WI38 (cell line): Measurements from ENCODE around the gene BDKRB1.
A peak's percentile ranks its signal among the peaks of the same experiment; 100 is the strongest.

Experiments
- H3K4me3 ChIP-seq: 2 replicates; pipeline ENCODE4 v1.5.1; 2011; ENCODE audit warnings: low read depth, mild to moderate bottlenecking, control low read depth, low read length
- TF ChIP-seq, protein P1 (sequence below): IDR thresholded peaks from 2 replicates; pipeline ENCODE4 v1.5.1; 2012; ENCODE audit warnings: low read depth, mild to moderate bottlenecking, control low read depth, low read length

Gene BDKRB1

DNA sequence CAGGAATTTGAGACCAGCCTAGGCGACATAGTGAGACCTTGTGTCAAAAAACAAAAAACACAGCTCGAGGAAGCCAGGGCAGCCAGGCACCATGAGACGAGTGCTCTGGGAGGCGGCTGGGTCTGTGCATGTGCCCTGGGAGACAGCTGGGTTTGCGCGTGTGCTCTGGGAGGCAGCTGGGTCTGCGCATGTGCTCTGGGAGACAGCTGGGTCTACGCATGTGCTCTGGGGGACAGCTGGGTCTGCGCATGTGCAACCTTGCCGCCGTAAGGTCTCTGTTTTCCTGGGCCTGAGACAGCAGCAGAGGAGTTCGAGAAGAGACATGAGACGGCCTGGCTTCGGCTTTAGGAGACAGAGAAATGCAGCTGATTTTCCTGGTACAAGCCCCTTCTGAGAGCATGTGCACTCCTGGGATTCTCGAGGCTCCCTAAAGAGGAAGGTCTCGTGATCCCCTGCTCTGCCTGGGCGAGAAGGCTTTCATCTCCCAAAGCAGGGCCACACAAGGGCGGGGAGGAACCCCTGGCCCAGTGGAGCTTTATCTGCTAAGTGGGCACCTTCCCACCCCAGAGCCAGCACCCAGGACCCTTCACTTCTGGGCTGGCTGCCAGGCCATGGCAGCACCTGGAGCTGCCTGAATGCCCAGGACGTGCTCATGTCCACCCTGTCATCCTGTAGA lies 3.5 kb upstream of the BDKRB1 start:
- TF ChIP-seq, protein P1, sequence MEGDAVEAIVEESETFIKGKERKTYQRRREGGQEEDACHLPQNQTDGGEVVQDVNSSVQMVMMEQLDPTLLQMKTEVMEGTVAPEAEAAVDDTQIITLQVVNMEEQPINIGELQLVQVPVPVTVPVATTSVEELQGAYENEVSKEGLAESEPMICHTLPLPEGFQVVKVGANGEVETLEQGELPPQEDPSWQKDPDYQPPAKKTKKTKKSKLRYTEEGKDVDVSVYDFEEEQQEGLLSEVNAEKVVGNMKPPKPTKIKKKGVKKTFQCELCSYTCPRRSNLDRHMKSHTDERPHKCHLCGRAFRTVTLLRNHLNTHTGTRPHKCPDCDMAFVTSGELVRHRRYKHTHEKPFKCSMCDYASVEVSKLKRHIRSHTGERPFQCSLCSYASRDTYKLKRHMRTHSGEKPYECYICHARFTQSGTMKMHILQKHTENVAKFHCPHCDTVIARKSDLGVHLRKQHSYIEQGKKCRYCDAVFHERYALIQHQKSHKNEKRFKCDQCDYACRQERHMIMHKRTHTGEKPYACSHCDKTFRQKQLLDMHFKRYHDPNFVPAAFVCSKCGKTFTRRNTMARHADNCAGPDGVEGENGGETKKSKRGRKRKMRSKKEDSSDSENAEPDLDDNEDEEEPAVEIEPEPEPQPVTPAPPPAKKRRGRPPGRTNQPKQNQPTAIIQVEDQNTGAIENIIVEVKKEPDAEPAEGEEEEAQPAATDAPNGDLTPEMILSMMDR: no peak
- H3K4me3 ChIP-seq: no peak overlapping the region

DNA sequence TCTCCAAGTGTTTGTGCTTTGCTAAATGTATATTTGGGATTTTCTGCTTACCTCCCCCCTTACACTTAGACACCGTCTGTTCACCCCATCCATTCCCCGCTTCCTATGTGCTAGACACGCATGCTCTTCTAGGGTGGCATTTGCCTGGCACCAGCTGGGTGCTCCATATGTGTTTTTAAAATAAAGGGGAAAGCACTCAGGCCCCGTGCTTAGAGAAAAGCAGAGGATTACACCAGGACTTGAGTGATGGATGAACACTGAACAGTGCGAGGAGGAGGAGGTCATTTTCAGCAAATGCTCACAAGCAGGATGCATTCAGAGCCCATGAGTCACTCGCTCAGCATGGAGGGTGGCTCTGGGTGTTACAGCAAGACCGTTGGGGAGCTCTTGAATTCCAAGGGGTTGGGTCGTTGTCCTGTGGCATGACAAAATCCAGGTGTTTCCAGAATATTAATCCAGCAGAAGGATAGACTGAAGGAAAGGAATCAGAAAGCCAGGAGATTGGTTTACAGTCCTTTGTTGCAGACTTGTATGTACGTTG lies 2.9 kb upstream of the BDKRB1 start:
- TF ChIP-seq, protein P1: no peak
- no peak overlapping the region for H3K4me3 ChIP-seq

DNA sequence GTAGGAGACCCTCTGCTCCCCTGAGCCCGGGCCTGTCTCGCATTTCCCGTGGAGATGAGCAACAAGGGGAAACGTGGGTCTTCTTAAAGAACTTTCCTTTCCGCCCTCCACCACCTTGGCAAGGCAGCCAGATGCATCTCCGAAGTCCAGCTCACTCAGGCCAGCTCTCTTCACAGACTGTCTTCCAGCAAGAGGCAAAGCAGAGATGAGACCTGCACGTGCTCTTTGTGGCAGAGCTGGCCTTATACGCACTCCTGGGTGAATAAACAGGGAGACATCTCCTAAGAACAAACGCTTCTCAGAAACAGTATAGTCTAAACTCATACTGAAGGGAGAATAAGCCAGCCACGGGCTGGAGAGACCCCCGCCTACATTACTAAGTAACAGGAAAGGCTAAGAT lies 1.3 kb upstream of the BDKRB1 start:
- no peak overlapping the region for H3K4me3 ChIP-seq
- TF ChIP-seq, protein P1: no peak

DNA sequence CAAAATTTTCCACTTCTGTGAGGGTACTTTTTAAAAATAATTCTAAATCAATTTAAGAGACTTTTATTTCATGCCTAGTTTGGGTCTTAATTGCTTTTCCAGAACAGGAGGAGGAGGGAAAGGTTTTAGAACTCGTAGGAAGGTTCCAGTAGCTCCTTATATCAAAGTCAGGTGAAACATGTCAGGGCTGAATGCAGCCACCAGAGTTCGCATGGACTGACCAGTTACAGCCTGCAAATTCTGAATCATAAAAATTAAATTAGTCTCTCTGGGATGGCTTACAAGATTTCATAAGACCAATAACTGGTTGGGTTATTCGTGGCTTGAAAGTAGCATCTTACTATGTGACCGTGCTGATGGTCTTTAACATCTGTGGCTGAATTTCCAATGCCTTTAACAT lies 397 bp downstream of the BDKRB1 start:
- TF ChIP-seq, protein P1: no peak
- H3K4me3 ChIP-seq: peak overlapping the region; percentile 79

DNA sequence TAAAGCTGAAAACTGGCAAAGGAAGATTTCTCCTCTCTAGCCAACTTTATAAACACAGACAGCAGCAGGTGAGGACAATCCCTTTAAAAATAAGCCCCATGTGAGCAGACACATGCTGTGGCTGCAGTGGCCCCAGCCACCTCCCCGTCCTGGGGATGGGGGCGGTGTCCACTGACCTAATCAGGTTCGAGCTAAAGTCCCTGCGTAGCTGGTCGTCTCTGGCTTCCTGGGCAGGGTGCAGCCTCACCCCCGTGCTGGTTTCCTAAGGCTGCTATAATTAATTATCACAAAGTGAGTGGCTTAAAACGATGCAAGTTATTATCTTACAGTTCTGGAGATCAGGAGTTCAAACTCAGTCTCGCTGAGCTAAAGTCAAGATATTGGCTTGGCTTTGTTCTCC lies 1.0 kb downstream of the BDKRB1 start:
- TF ChIP-seq, protein P1: no peak
- H3K4me3 ChIP-seq: peak overlapping the region; percentile 79

DNA sequence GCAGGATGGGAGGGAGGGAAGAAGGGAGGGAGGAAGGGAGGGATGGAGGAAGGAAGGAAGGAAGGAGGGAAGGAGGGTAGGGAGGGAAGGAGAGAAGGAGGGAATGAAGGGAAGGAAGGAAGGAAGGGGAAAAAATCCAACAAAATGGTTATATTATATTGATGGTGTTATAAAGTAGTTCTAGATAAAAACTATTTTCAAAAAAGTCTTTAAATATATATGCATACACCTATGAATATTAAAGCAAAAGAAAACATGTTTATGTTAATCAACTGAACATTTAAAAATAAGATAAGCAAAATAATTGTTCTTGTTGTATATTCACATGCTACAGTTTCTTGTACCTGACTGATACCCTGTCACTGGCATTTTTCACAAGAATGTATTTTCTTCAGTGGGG lies 1.9 kb downstream of the BDKRB1 start:
- peak overlapping the region; percentile 79 for H3K4me3 ChIP-seq
- TF ChIP-seq, protein P1: no peak

DNA sequence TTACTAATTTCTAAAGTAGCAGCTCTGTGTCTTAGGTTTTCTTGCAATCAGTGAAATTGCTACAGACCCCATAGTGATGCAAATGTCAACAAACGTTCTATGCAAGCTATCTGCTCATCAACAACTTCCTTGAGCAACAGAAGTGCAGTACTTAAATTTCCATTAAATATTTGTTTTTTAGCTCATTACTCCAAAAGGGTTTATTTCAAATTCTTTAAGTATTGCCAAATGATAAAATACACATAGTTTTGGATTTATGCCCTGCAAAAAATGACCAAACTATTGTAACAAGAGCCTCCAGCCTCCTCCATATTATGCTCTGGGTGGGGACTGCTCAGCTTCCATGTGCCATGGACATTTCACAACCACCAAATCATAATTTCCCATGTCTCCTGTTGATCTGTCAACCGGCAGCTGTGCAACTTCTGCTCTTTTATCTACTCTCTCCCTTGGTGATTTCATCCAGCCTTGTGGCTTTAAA lies 4.4 kb downstream of the BDKRB1 start:
- TF ChIP-seq, protein P1: no peak

More for the DNA sequence above, 4.4 kb downstream of the BDKRB1 start:
- H3K4me3 ChIP-seq: peak overlapping the region; percentile 15; the same call in 1 of the 2 replicates
